ENCODE measurements around the gene NECTIN2. TPM values are rescaled to one million over a fixed set of nuclear protein-coding genes. Genes with fewer than 3 reads are reported as not detected.

Gene NECTIN2
- total RNA-seq, 4 donors from 2014 or later = 25.6 to 171 (median 122) TPM

GRCh38 chr19:44818466-44819031 is 27.5 kb upstream of the NECTIN2 start:
- Histone ChIP-seq H3K4me3 (no peak overlapping the region), H3K36me3 (no peaks in the 10 kb centered on the region), H3K9me3 (no peaks in the 10 kb centered on the region), H3K4me1 (peaks cover 0 to 6% (median 0%) of the 10 kb centered on the region in 4 donors), H3K27ac (no peak overlapping the region), H3K27me3 (no peaks in the 10 kb centered on the region)
- no peak for DNase-seq
- no peak for TF ChIP-seq POLR2A (IDR thresholded peaks at IDR 0.05)
- no peak for TF ChIP-seq CTCF (IDR thresholded peaks at IDR 0.05)

- Histone ChIP-seq H3K9me3 (no peaks in the 10 kb centered on the region), H3K36me3 (no peaks in the 10 kb centered on the region), H3K27ac (no peak overlapping the region), H3K4me1 (peaks cover 0 to 6% (median 0%) of the 10 kb centered on the region in 4 donors), H3K27me3 (no peaks in the 10 kb centered on the region), H3K4me3 (no peak overlapping the region)
- TF ChIP-seq CTCF (IDR thresholded peaks at IDR 0.05) = no peak
- no peak for TF ChIP-seq POLR2A (IDR thresholded peaks at IDR 0.05)
- DNase-seq = no peak
Observed at GRCh38 chr19:44819246-44819832, 26.8 kb upstream of the NECTIN2 start.

GRCh38 chr19:44820648-44821609 is 25.2 kb upstream of the NECTIN2 start:
- TF ChIP-seq POLR2A (IDR thresholded peaks at IDR 0.05) (no peak), CTCF (IDR thresholded peaks at IDR 0.05) (no peak)
- H3K9me3 ChIP-seq = no peaks in the 10 kb centered on the region
- DNase-seq = no peak
- no peaks in the 10 kb centered on the region for H3K36me3 ChIP-seq
- H3K27me3 ChIP-seq = no peaks in the 10 kb centered on the region
- no peak overlapping the region for H3K4me3 ChIP-seq
- H3K4me1 ChIP-seq = peaks cover 0 to 6% (median 0%) of the 10 kb centered on the region in 4 donors
- peak overlapping the region in 2 of 4 donors; percentile 39 to 52 for H3K27ac ChIP-seq

GRCh38 chr19:44822177-44822576 is 23.9 kb upstream of the NECTIN2 start:
- no peak overlapping the region for H3K27ac ChIP-seq
- no peaks in the 10 kb centered on the region for H3K27me3 ChIP-seq
- no peak overlapping the region for H3K4me3 ChIP-seq
- H3K9me3 ChIP-seq = no peaks in the 10 kb centered on the region
- no peaks in the 10 kb centered on the region for H3K36me3 ChIP-seq
- H3K4me1 ChIP-seq = peaks cover 0 to 6% (median 0%) of the 10 kb centered on the region in 4 donors
- no peak for DNase-seq
- TF ChIP-seq POLR2A (IDR thresholded peaks at IDR 0.05) (no peak), CTCF (IDR thresholded peaks at IDR 0.05) (no peak)

- no peak for TF ChIP-seq POLR2A (IDR thresholded peaks at IDR 0.05)
- TF ChIP-seq CTCF (IDR thresholded peaks at IDR 0.05) = no peak
- Histone ChIP-seq H3K27ac (no peak overlapping the region), H3K36me3 (no peaks in the 10 kb centered on the region), H3K4me1 (peaks cover 0 to 6% (median 0%) of the 10 kb centered on the region in 4 donors), H3K4me3 (no peak overlapping the region), H3K27me3 (no peaks in the 10 kb centered on the region), H3K9me3 (no peaks in the 10 kb centered on the region)
- no peak for DNase-seq
Observed at GRCh38 chr19:44822670-44823372, 23.3 kb upstream of the NECTIN2 start.

Data from Peyer's patch (tissue), 4 donors.